Activated T-helper 17 cell treated with anti-CD3 and anti-CD28 coated beads, Interleukin-2, amount 50 U/mL, for 72 hours (primary cell): ENCODE results near the gene BAHCC1. TPM values are rescaled to one million over a fixed set of nuclear protein-coding genes. Genes with fewer than 3 reads are reported as not detected.
A peak's percentile ranks its signal among the peaks of the same experiment; 100 is the strongest.

ENCODE experiments used
- ATAC-seq: fragments of 150-1000 bp; cut with Tn5 transposase; replicated peaks from 2 replicates; pipeline ENCODE4 v1.10.0; 2021; ENCODE audit warnings: mild to moderate bottlenecking, moderate library complexity
- H3K27ac Mint-ChIP-seq: one replicate; pipeline ENCODE4 v1.8.0; 2022; ENCODE audit warnings: mixed read lengths
- H3K27me3 Mint-ChIP-seq: one replicate; pipeline ENCODE4 v1.8.0; 2022; ENCODE audit warnings: mixed read lengths
- H3K36me3 Mint-ChIP-seq: one replicate; pipeline ENCODE4 v1.8.0; 2022; ENCODE audit warnings: low read depth, mild to moderate bottlenecking, mixed read lengths
- H3K4me1 Mint-ChIP-seq: one replicate; pipeline ENCODE4 v1.8.0; 2022; ENCODE audit warnings: mixed read lengths
- H3K4me3 Mint-ChIP-seq: one replicate; pipeline ENCODE4 v1.8.0; 2022; ENCODE audit warnings: mild to moderate bottlenecking, mixed read lengths
- H3K9me3 Mint-ChIP-seq: one replicate; pipeline ENCODE4 v1.8.0; 2022; ENCODE audit warnings: mixed read lengths
- total RNA-seq, 2 donors: library from RNA; stranded (reverse); gene quantifications; one replicate each; pipeline ENCODE4 v1.2.3, GENCODE V29; 2022

Gene BAHCC1
- total RNA-seq, 2 donors from 2014 or later, result 0.26 TPM; not detected in 1

GRCh38 chr17:81462506-81463125 is 67.4 kb downstream of the BAHCC1 start:
- Mint-ChIP-seq H3K9me3 (no peaks in the 10 kb centered on the region), H3K27ac (no peak overlapping the region), H3K4me3 (no peak overlapping the region), H3K27me3 (no peaks in the 10 kb centered on the region), H3K36me3 (no peaks in the 10 kb centered on the region), H3K4me1 (no peaks in the 10 kb centered on the region)
- ATAC-seq, result no peak

GRCh38 chr17:81463506-81463905 is 68.2 kb downstream of the BAHCC1 start:
- Mint-ChIP-seq H3K36me3 (no peaks in the 10 kb centered on the region), H3K4me1 (no peaks in the 10 kb centered on the region), H3K27me3 (no peaks in the 10 kb centered on the region), H3K27ac (no peak overlapping the region), H3K4me3 (no peak overlapping the region), H3K9me3 (no peaks in the 10 kb centered on the region)
- no peak for ATAC-seq

GRCh38 chr17:81464586-81464985 is 69.3 kb downstream of the BAHCC1 start:
- no peak overlapping the region for H3K4me3 Mint-ChIP-seq

GRCh38 chr17:81465910-81466309 is 70.7 kb downstream of the BAHCC1 start:
- ATAC-seq, result no peak
- Mint-ChIP-seq H3K4me3 (no peak overlapping the region), H3K4me1 (no peaks in the 10 kb centered on the region), H3K27ac (no peak overlapping the region), H3K27me3 (no peaks in the 10 kb centered on the region), H3K36me3 (no peaks in the 10 kb centered on the region), H3K9me3 (no peaks in the 10 kb centered on the region)

More at GRCh38 chr17:81464586-81464985, 69.3 kb downstream of the BAHCC1 start:
- no peaks in the 10 kb centered on the region for H3K36me3 Mint-ChIP-seq
- ATAC-seq, result no peak
- H3K27ac Mint-ChIP-seq, result no peak overlapping the region
- no peaks in the 10 kb centered on the region for H3K9me3 Mint-ChIP-seq
- H3K27me3 Mint-ChIP-seq, result no peaks in the 10 kb centered on the region
- no peaks in the 10 kb centered on the region for H3K4me1 Mint-ChIP-seq

- ATAC-seq, result no peak
- Mint-ChIP-seq H3K27ac (no peak overlapping the region), H3K4me1 (no peaks in the 10 kb centered on the region), H3K4me3 (no peak overlapping the region), H3K36me3 (no peaks in the 10 kb centered on the region), H3K27me3 (no peaks in the 10 kb centered on the region), H3K9me3 (no peaks in the 10 kb centered on the region)
Measured at GRCh38 chr17:81466564-81467472, 71.6 kb downstream of the BAHCC1 start.

GRCh38 chr17:81468111-81468769 is 73.0 kb downstream of the BAHCC1 start:
- no peaks in the 10 kb centered on the region for H3K27me3 Mint-ChIP-seq
- no peaks in the 10 kb centered on the region for H3K4me1 Mint-ChIP-seq
- no peak overlapping the region for H3K27ac Mint-ChIP-seq
- ATAC-seq, result no peak
- no peaks in the 10 kb centered on the region for H3K36me3 Mint-ChIP-seq
- H3K4me3 Mint-ChIP-seq, result no peak overlapping the region
- H3K9me3 Mint-ChIP-seq, result no peaks in the 10 kb centered on the region

GRCh38 chr17:81468770-81469121 is 73.5 kb downstream of the BAHCC1 start:
- Mint-ChIP-seq H3K27ac (no peak overlapping the region), H3K9me3 (no peaks in the 10 kb centered on the region), H3K4me3 (no peak overlapping the region), H3K27me3 (no peaks in the 10 kb centered on the region), H3K4me1 (no peaks in the 10 kb centered on the region), H3K36me3 (no peaks in the 10 kb centered on the region)
- ATAC-seq, result no peak

GRCh38 chr17:81469266-81469665 is 74.0 kb downstream of the BAHCC1 start:
- H3K36me3 Mint-ChIP-seq, result no peaks in the 10 kb centered on the region
- H3K4me1 Mint-ChIP-seq, result no peaks in the 10 kb centered on the region
- no peak for ATAC-seq
- no peak overlapping the region for H3K4me3 Mint-ChIP-seq
- no peaks in the 10 kb centered on the region for H3K27me3 Mint-ChIP-seq
- H3K27ac Mint-ChIP-seq, result no peak overlapping the region
- H3K9me3 Mint-ChIP-seq, result no peaks in the 10 kb centered on the region

GRCh38 chr17:81470270-81470943 is 75.2 kb downstream of the BAHCC1 start:
- H3K27ac Mint-ChIP-seq, result no peak overlapping the region
- no peaks in the 10 kb centered on the region for H3K4me1 Mint-ChIP-seq
- no peaks in the 10 kb centered on the region for H3K36me3 Mint-ChIP-seq
- H3K27me3 Mint-ChIP-seq, result no peaks in the 10 kb centered on the region
- no peak overlapping the region for H3K4me3 Mint-ChIP-seq
- no peak for ATAC-seq
- H3K9me3 Mint-ChIP-seq, result no peaks in the 10 kb centered on the region

GRCh38 chr17:81470944-81471817 is 75.9 kb downstream of the BAHCC1 start:
- H3K4me3 Mint-ChIP-seq, result no peak overlapping the region
- no peak overlapping the region for H3K27ac Mint-ChIP-seq
- H3K9me3 Mint-ChIP-seq, result no peaks in the 10 kb centered on the region
- H3K4me1 Mint-ChIP-seq, result no peaks in the 10 kb centered on the region
- no peaks in the 10 kb centered on the region for H3K27me3 Mint-ChIP-seq
- ATAC-seq, result no peak
- no peaks in the 10 kb centered on the region for H3K36me3 Mint-ChIP-seq

- Mint-ChIP-seq H3K27ac (no peak overlapping the region), H3K9me3 (no peaks in the 10 kb centered on the region)
- ATAC-seq, result peak; percentile 59
Measured at GRCh38 chr17:81471818-81472456, 76.7 kb downstream of the BAHCC1 start.

GRCh38 chr17:81473019-81473418 is 77.8 kb downstream of the BAHCC1 start:
- H3K4me1 Mint-ChIP-seq, result no peaks in the 10 kb centered on the region
- ATAC-seq, result no peak
- no peak overlapping the region for H3K27ac Mint-ChIP-seq
- no peak overlapping the region for H3K4me3 Mint-ChIP-seq
- H3K36me3 Mint-ChIP-seq, result no peaks in the 10 kb centered on the region
- no peaks in the 10 kb centered on the region for H3K9me3 Mint-ChIP-seq
- H3K27me3 Mint-ChIP-seq, result no peaks in the 10 kb centered on the region

More at GRCh38 chr17:81471818-81472456, 76.7 kb downstream of the BAHCC1 start:
- Mint-ChIP-seq H3K4me3 (no peak overlapping the region), H3K4me1 (no peaks in the 10 kb centered on the region), H3K27me3 (no peaks in the 10 kb centered on the region), H3K36me3 (no peaks in the 10 kb centered on the region)

- H3K4me1 Mint-ChIP-seq, result no peaks in the 10 kb centered on the region
- no peak overlapping the region for H3K27ac Mint-ChIP-seq
- no peak overlapping the region for H3K4me3 Mint-ChIP-seq
- H3K9me3 Mint-ChIP-seq, result no peaks in the 10 kb centered on the region
- no peaks in the 10 kb centered on the region for H3K36me3 Mint-ChIP-seq
- H3K27me3 Mint-ChIP-seq, result peaks cover 5% of the 10 kb centered on the region
- ATAC-seq, result no peak
Measured at GRCh38 chr17:81474958-81475357, 79.7 kb downstream of the BAHCC1 start.
